ENCODE data around the gene GOT1.

GOT1 gene

GRCh38 chr10:99358101-99358500 lies 72.3 kb downstream of the GOT1 start:
- TF ChIP-seq NFIC (IDR thresholded peaks at IDR 0.05) (no peak), USF1 (IDR thresholded peaks at IDR 0.05) (no peak), RAD21 (IDR thresholded peaks at IDR 0.05; ENCODE audit: low read depth) (no peak), TAF1 (IDR thresholded peaks at IDR 0.05; ENCODE audit: low read depth) (no peak), REST (IDR thresholded peaks at IDR 0.05; ENCODE audit: low read depth) (no peak), FOXM1 (IDR thresholded peaks at IDR 0.05; ENCODE audit: borderline replicate concordance, low read depth) (no peak), CEBPB (IDR thresholded peaks at IDR 0.05) (no peak), CREB1 (IDR thresholded peaks at IDR 0.05; ENCODE audit: low read depth) (no peak), YY1 (IDR thresholded peaks at IDR 0.05; ENCODE audit: low read depth) (no peak), TCF12 (IDR thresholded peaks at IDR 0.05; ENCODE audit: low read depth) (no peak), TEAD4 (IDR thresholded peaks at IDR 0.05) (no peak)
- TF ChIP-seq, protein P1, sequence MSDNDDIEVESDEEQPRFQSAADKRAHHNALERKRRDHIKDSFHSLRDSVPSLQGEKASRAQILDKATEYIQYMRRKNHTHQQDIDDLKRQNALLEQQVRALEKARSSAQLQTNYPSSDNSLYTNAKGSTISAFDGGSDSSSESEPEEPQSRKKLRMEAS (IDR thresholded peaks at IDR 0.05): no peak

- TF ChIP-seq NFIC (IDR thresholded peaks at IDR 0.05) (no peak), CEBPB (IDR thresholded peaks at IDR 0.05) (no peak), YY1 (IDR thresholded peaks at IDR 0.05; ENCODE audit: low read depth) (no peak), TEAD4 (IDR thresholded peaks at IDR 0.05) (no peak), EP300 (IDR thresholded peaks at IDR 0.05; ENCODE audit: borderline replicate concordance) (no peak), REST (IDR thresholded peaks at IDR 0.05; ENCODE audit: low read depth) (no peak), FOXM1 (IDR thresholded peaks at IDR 0.05; ENCODE audit: borderline replicate concordance, low read depth) (no peak), TAF1 (IDR thresholded peaks at IDR 0.05; ENCODE audit: low read depth) (no peak), TCF12 (IDR thresholded peaks at IDR 0.05; ENCODE audit: low read depth) (no peak), RAD21 (IDR thresholded peaks at IDR 0.05; ENCODE audit: low read depth) (no peak), USF1 (IDR thresholded peaks at IDR 0.05) (no peak), EGR1 (IDR thresholded peaks at IDR 0.05) (no peak), ZBTB7A (IDR thresholded peaks at IDR 0.05; ENCODE audit: low read depth) (no peak), CREB1 (IDR thresholded peaks at IDR 0.05; ENCODE audit: low read depth) (no peak)
- TF ChIP-seq, protein P1 (IDR thresholded peaks at IDR 0.05): no peak
These were observed 72.7 kb downstream of the GOT1 start for GRCh38 chr10:99357691-99358090.

DNA sequence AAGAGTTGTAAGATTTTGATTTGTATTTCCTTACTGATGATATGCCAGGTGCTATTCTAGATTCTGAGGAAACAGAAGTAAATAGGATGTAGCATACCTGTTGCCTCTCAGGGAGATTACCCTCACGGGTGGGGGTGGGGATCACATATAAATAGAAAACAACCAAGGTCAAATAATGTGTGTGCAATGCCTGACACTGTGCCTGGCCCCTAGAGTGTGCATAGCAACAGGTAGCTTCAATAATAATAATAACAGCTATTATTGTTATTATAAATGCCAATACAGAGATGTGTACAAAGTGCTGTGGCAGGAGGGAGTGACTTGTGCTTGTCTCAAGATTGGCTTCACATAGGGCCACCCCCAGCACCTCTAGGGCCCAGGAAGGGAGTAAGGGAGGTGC lies 77.2 kb downstream of the GOT1 start:
- TF ChIP-seq TCF12 (IDR thresholded peaks at IDR 0.05; ENCODE audit: low read depth): no peak
- TF ChIP-seq EGR1 (IDR thresholded peaks at IDR 0.05): no peak
- TF ChIP-seq, protein P1 (IDR thresholded peaks at IDR 0.05): no peak
- no peak for TF ChIP-seq CREB1 (IDR thresholded peaks at IDR 0.05; ENCODE audit: low read depth)
- TF ChIP-seq ZBTB7A (IDR thresholded peaks at IDR 0.05; ENCODE audit: low read depth): no peak
- TF ChIP-seq TAF1 (IDR thresholded peaks at IDR 0.05; ENCODE audit: low read depth): no peak
- TF ChIP-seq YY1 (IDR thresholded peaks at IDR 0.05; ENCODE audit: low read depth): no peak
- TF ChIP-seq FOXM1 (IDR thresholded peaks at IDR 0.05; ENCODE audit: borderline replicate concordance, low read depth): no peak
- TF ChIP-seq REST (IDR thresholded peaks at IDR 0.05; ENCODE audit: low read depth): no peak
- TF ChIP-seq NFIC (IDR thresholded peaks at IDR 0.05): no peak
- no peak for TF ChIP-seq CEBPB (IDR thresholded peaks at IDR 0.05)

DNA sequence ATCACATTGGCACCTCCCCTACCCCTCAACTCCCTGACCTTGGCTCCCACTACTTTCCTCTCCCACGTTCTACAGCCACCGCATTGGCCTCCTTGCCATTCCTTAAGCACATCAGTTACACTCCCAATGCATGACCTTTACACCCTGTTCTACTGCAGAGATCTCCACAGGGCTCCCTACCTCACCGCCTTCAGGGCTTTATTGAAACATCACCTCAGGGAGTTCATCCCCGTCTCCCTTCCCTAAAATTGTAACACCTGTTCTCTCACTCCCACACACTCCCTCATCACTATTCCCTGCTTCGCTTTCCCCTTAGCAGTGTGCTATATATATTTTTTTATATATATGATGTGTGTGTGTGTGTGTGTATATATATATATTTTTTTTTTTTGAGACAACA lies 82.8 kb downstream of the GOT1 start:
- TF ChIP-seq CREB1 (IDR thresholded peaks at IDR 0.05; ENCODE audit: low read depth): no peak
- no peak for TF ChIP-seq TCF12 (IDR thresholded peaks at IDR 0.05; ENCODE audit: low read depth)
- no peak for TF ChIP-seq CEBPB (IDR thresholded peaks at IDR 0.05)
- TF ChIP-seq USF1 (IDR thresholded peaks at IDR 0.05): no peak
- TF ChIP-seq, protein P1 (IDR thresholded peaks at IDR 0.05): no peak
- no peak for TF ChIP-seq EGR1 (IDR thresholded peaks at IDR 0.05)
- no peak for TF ChIP-seq REST (IDR thresholded peaks at IDR 0.05; ENCODE audit: low read depth)
- TF ChIP-seq TEAD4 (IDR thresholded peaks at IDR 0.05): no peak
- TF ChIP-seq TAF1 (IDR thresholded peaks at IDR 0.05; ENCODE audit: low read depth): no peak
- TF ChIP-seq RAD21 (IDR thresholded peaks at IDR 0.05; ENCODE audit: low read depth): no peak
- no peak for TF ChIP-seq NFIC (IDR thresholded peaks at IDR 0.05)
- no peak for TF ChIP-seq YY1 (IDR thresholded peaks at IDR 0.05; ENCODE audit: low read depth)
- no peak for TF ChIP-seq EP300 (IDR thresholded peaks at IDR 0.05; ENCODE audit: borderline replicate concordance)
- no peak for TF ChIP-seq FOXM1 (IDR thresholded peaks at IDR 0.05; ENCODE audit: borderline replicate concordance, low read depth)
- TF ChIP-seq ZBTB7A (IDR thresholded peaks at IDR 0.05; ENCODE audit: low read depth): no peak

Measured in Ishikawa (cell line).